CD4-positive, alpha-beta T cell treated with Interleukin-1 beta for 1 hour (primary cell): ENCODE measurements around the gene IRAG1.

Experiments
- DNase-seq, 2 donors: peaks; one replicate each; pipeline ENCODE4 v3.0.0-alpha.2; 2020 to 2022

IRAG1 gene

DNA sequence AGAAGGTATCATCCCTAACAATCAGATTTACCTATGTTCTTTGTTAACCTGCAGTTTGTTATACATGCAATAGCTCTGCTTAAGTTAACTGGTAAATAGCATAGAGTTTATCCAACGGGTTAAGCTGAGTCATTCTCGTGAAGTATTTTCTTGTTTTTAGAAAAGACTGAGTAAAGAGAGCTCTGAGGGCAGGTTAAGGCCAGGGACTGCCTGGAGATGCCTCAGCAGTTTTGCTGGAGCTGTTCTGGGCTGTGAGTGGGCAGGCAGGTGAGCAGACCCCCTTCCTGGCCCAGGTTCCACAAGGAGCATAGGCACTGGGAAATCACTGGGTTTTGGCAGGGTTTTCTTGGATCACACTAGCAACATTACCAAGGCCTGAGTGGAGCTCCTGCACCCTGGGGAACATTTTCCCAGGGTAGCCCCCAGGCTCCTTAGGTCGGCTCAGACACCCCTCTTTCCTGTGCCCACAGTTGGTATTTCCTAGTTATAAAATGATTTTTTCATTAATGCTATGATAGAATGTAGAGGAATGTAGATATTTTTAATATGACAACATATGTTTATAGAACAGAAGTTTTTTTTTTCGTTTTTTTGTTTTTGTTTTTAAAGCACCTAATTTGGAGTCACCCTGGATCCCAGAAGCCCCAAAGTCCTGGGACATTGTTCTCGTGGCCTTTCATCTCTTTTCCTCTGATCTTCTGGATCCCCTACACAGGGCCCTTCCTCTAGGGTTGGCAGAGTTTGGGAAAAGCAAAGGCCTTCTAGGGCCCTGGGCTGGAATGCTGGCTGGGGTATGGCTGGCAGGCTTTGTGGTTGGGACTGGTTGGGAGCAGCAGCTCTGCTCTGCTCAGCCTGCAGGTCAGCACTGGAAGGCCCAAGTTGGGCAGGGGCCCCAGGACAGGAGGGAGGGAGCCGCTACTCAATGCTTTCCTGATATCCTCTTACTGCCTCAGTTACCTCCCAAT is 26.7 kb downstream of the IRAG1 start:
- DNase-seq, result no peak

DNA sequence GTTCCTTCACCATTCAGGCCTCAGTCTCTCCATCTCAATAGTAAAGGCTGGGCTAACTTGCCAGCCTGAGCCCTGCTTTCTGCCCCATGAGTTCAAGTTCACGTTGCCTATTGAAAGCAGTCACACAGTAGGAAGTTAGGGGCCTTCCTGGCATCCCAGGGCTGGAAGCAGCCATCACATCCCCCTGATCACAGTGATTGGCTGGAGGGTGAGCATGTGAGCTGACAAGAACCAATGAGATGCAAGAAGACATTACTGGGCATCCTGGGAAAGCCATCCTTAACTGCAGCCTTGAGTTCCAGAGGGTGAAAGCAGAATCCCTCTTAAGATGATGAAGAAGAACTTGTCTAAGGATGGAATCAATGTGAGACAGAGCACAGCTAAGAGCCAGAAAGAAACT is 29.1 kb downstream of the IRAG1 start:
- DNase-seq, result no peak

DNA sequence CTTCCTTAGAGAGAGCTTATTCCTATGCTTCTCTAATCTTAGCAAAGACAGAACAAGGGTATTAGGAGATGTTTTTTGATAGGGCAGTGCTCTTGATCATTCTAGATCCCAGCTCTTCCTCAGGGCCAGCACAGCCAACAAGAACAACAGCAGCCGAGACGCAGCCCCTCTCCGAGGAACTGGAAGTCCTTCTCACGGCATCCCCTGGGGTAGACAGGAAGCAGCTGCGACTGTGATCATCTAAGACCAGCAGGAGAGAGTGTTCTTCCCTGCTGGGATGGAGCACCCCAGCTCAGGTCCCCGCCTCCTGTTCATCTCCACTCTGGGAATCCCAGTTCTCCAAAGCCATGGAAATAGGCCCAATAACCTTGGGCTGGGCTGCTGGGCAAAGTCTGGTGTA is 29.6 kb downstream of the IRAG1 start:
- no peak for DNase-seq

DNA sequence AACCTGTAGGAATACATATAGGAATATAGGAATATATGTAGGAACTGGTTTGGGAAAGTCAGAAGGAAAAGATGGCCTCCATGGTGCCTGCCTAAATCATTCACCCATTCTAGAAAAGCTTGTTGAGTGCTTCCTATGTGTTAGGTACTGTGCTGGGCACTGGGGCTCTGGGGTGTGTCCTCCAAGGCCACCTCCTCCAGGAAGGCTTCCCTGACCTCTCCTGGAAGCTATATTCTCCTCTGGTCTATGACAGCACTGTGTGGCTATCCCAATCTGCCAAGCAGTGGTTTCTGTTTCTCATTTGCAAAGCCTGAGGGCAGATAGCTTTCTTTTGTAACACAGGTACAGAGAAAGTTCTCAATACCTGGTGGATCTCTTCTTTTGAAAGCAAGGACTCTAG is 30.2 kb downstream of the IRAG1 start:
- DNase-seq, result no peak

DNA sequence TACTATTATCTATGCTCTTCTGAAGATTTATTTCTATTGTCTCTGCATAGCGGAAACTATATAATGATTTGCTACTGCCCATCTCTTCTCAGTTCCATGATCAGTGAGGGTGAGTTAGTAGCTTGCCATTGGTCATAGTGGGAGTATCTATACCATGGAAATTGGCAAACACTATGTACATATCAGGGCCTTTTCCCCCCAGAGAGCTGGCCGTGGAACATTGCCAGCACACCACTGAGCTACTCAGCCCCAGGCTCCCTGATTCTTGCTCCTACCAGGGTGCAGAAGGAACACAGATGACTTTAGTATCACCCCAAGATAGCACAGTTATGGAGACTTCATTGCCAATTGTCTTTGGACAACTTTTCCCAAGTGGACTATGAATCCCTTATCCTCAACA is 33.2 kb downstream of the IRAG1 start:
- no peak for DNase-seq

DNA sequence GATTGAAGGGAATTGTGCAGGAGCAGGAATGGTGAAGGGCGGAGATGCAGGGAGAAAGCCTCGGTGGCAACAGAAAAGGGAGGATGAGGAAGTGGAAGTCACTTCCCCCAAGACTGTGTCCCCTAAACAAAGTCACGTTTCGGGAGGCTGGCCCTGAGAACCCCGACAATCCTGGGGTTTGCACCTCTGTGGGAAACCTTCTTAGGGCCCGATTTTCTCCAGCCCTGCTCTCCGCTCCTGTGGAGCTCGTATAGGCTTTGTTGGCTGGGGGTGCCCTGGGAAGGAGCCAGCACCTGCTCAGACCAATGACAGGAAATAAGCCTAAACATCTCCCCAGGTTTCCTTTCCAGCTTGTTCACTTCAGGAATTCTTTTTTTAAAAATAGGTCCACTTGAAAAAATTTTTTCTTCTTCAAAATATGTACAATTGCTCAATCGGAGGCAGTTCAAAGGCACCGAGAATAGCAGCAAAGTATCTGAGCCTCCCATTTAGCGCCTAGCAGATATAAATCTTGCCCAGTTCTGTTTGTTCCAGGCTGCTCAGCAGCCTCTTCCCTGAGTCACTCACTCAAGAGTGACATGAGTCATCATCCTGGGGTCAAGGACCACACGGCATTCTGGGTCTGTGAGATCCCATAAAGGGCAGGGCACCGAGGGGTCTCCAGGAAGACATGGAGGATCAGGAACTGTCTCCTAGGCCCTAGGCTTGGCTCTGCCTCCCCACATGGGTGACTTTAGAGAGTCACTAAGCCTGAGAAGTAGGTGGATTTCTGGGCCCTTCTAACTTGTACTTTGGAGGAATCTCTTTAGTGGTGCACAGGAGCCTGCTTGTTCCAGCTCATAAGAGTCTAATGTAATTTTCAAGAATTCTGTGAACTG is 34.0 kb downstream of the IRAG1 start:
- DNase-seq, result peak in 1 of 2 donors; percentile 17

DNA sequence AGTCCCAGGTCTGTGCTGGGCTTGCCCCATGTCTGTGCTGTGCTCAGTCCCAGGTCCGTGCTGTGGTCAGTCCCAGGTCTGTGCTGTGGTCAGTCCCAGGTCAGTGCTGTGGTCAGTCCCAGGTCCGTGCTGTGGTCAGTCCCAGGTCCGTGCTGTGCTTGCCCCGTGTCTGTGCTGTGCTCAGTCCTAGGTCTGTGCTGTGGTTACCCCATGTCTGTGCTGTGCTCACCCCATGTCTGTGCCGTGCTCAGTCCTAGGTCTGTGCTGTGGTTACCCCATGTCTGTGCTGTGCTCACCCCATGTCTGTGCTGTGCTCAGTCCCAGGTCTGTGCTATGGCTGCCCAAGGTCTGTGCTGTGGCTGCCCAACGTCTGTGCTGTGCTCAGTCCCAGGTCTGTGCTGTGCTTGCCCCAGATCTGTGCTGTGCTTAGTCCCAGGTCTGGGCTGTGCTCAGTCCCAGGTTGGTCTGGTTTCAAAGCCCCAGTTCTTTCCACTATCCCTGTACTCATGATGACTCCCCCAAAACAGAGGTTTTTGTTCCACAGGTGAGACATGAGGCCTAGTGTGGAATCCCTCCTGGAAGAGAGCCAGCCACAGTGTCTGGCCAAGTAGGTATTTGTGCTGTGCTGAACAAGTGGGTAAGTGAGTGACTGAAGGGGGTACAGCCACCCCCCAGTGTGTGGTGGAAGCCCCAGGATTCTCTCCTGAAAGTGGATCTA is 34.8 kb downstream of the IRAG1 start:
- no peak for DNase-seq

DNA sequence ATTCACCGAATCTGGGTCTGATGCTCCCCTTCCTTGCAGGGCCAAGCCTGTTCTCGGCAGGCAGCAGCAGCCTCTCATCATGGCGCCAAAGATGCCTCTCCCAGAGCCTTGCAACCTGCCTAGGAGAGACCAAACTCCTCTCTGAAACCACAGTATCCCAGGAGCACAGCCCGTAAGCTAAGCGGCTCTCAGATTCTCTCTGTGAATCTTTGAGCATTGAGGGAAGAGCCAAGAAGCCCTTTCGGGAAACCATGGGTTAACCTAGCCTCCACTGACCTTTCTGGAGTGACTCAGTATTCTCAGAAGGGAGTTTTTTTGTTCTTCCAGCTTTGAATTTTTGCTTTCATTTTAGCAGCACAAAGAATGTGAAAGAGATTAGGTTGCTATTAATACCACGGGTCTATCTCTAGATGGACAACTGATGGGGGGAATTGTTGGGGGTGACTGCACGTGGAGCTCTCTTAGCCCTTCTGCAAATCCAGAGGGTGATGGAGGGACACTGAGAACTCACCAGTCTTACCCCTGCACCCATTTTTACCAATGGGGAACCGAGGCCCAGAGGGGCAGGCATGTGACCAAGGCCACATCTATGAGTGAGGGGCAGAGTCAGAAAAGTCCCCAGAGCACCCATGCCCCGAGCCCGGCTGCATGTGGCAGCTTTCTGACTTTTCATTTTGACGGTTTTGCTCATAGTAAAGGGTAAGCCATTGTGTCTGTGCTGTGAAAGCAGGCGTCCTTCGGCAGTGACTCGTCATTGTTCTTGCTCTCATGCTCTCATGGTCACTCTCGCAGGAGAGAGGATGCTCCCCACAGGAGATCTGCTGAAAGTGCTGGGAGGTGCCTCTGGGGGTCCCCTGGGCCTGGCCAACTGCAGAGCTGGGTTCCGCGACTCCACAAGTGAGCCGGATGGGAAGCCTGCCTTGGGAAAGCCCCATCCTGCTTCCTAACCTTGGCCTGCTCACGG is 36.0 kb downstream of the IRAG1 start:
- DNase-seq, result no peak

DNA sequence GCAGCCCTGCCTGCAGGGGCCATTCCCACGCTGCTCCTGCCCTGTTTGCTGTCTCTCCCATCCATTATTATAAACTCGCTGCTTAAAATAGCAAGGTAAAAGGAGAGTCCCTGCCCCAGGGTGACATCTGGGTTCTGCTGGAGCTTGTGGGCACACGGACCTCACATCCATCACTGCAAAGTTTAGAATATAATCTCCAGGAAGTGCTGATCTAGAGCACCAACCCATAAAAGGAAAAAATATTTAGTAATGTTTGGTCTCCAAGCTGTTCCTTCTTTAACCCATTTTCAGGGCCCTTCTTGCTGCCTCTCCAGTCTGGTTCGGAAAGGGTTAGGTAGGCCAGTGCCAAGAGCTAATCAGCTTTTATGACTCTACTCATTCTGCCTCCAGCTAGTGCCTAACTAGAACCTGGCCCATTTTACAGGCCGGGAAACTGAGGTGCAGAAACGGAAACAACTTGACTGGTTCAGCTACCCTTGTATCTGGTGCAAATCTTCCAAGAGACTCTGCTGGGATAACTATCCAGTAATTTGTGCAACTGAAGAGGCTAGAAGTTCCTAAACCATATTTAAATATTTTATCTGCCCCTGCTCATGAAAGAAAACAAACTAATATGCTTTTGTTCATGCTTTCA is 37.5 kb downstream of the IRAG1 start:
- DNase-seq, result no peak

DNA sequence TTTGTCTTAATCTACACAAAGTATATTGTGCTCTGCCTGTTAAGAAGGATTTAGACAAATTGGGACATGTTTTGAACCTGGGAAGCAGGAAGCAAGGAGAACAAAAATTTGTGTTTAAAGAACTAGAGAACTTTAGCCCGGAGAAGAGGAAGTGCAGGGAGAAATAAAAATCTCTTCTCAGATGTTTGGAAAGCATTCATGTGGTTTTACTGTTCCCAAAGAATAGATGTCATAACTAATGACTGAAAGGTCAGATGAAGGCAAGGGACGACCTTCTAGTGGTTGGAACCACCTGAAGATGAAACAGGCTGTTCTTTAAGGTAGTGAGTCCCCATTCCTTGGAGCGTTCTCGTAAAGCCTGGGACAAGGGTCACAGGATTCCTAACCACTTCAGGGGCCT is 38.3 kb downstream of the IRAG1 start:
- no peak for DNase-seq

DNA sequence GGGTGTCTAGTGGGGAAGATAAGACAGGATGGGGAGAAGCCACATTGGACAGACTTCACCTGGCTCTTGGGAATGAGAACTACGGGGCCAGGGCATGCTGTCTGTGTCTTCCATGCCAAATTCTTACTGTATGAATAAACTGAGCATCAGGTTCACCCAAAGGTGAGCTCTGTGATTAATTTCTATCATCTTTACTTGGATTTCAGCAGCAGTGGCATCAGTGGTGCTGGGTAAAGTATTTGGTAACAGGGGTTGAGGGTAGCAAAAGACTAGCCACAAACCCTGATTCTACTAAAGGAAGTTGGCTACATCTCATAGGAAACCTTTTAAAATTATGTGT is 38.8 kb downstream of the IRAG1 start:
- no peak for DNase-seq

DNA sequence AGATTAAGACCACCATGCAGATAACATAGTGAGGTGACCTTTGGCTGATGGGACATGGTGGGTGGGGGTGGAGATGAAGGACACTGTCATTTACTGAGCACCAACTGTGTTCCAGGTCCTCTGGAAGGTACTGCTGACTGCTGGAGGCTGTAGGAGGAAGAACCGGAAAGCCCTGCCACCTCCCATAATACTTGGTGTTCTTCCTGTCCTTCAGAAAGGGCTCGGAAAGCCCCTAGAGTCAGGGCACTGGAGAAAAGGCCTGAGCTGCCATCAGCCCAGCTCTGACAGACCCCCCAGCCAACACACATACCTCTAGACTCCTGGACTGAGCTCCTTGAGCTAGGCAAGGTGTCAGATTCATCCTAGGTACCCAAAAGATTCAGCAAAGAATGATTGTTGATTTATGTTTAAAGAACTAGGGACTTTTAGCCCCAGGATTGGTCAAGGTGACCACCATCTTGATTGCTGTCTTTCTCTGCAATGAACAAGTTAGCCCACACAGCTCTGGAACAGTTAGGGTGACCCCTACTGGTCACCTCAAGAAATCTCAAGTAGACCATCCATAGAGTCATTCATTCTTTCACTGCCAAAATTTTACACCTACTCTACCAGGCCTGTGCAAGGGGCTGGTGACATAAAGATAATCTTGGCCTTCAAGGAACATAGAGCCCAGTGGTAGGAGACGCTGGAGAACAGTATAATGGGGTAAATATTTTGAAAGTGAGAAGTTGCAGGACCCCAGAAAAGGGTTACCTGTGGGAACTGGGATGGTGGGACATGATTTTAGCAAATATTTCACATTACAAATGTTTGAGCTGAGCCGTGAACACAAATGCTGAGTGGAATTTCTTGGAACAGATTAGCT is 39.4 kb downstream of the IRAG1 start:
- DNase-seq, result peak; percentile 53 to 59

DNA sequence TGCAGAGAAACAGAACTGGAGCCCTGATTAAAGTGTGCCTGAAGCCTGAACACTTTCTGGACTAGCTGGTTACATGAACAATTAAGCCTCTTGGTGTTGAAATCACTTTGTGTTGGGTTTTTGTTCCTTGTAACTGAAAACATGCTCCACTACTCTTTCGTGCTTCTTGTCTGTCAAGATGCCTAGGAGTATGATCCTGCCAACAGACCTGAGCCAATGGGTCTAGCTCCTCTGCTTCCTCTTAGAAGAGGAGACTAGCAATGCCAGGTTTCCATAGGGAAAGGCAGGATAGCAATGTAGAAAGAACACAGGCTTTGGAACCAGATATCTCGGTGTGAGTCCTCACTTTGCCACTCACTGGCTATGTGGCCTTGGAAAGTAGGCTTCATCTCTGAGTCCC is 40.3 kb downstream of the IRAG1 start:
- DNase-seq, result no peak

DNA sequence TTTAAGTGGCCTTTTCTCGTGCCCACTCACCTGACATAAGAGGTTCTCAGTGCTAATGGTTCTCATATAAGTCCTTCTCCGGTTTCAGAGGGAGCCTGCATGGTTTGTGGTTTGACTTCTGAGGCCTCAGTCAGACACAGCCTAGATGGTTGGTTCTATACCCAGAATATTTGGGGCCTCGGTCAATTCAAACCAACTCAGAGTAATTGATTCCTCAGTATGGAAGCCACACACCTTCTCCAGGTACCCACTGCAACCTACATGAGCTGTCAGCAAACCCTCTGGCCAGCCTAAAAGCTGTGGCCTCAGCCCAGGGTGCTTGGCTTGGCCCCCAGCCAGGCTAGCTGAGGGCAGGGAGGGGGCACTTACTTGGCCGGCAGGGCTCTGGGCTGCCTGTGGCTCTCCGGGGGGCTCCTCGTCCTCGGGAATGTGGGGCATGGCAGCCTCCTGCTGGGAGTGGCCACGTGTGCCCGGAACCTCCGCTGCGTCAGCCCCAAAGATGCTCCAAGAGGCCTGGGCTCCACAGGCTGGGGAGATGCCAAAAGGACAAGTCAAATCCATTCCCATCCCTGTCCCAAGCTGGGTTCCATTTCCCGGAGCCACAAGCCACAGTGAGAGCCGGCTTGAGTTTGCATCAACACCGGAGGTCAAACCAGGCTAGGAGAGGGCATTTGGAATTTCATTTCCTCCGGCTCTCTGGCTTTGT is 41.7 kb downstream of the IRAG1 start:
- DNase-seq, result no peak

DNA sequence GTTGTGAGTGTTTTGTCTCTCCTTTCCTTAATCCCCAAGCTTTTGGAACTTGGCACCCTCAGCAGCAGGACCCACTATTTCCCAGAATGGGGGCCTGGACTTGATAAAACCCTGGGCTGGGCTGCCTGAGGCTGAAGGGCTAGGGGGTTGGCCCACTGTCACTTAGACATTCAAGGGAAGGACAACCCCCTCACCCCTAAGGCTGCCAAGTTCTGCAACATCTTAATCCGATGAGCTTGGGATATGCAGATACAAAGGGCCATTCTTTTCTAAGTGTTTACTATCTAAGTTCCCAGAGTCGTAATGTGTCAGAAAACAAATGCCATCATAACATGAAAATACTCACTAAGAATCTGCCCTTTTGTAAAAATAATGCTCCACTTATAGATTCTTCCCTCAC is 42.9 kb downstream of the IRAG1 start:
- no peak for DNase-seq

DNA sequence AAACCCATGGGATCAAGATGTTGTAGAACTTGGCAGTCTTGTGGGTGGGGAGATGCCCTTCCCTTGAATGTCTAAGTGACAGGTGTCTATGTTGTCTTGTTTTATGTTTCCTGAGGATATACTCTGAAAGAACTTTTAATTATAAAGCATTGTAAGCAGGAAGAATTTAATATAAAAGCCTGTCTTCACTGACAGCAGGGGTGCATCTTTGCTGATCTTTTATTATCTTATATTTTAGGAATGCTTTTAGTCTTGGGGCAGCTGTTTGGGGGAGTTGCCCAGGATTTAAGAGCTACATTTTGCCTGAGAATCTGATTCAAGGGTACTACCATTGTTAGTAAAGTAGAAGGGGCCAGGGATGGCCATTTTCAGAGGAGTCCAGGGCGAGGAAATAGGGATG is 43.4 kb downstream of the IRAG1 start:
- DNase-seq, result no peak

DNA sequence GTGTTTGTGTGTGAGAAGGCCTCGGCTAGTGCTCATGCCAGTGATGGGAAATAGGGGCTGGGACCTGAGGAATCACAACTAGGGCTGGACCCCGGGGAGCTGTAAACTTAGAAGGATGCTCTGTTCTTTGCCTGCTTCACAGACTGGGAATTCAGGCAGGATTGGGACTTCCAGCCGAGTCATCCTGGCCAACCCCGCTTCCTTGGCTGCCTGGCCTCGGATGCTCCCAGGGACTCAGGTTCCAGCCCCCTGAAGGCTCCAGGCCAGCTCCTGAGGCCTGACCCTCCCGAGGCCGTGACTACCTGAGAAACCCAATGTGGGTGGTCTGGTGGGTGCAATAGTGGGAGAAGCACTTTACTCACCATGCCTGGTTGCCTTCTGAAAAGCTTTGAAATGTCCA is 44.7 kb downstream of the IRAG1 start:
- DNase-seq, result no peak

DNA sequence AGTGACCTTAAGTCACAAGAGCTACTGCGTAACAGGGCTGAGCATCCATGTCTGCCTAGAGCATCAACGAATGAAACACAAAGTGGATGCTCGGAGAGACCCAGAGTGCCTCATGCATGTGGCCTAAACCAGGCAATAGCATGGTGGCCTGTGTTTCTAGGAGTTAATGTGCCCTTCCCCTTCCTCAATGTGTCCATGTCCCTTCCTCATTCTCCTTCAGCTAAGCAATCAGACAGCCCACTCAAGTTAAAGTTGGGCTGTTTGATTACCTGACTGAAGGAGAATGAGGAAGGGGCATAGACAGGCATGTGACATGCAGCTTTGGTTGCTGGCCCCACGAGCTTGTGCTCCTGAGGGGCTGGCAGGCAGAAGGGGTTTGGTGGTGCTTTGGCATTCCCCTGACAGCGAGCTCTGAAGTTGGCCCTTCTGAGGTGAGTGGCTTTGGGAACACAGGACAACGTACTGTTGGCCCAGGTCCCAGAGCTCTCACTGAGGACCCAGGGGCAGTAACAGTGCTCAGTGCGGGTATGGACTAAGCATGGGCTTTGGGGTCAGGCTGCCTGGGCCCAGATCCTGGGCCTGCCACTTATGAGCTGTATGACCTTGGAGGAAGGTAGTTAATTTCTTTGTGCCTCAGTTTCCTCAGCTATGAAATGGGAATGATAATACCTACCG is 46.7 kb downstream of the IRAG1 start:
- no peak for DNase-seq

DNA sequence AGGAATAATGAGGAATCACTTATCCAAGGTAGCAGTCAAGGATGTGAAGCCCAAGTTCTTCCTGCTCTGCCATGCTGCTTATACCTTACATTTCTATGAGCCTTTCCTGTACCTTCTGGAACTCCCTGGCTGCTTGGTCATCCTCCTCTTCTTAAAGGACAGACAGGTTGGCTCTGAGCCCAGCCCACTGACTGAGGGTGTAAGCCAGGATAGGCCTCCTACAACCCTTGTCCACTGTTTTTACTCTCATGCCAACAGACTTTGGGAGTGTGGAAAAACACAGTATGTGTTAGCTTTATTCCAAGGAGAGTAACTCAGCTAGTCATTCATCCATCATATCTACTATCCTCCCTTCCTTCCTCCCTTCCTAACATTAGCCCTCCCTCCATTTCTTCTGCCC is 47.5 kb downstream of the IRAG1 start:
- DNase-seq, result no peak
